ENCODE measurements around the gene LRP1.

GRCh38 chr12:57087010-57087690 is 41.1 kb upstream of the LRP1 start:
- peak; percentile 86 for TF ChIP-seq POLR2AphosphoS5 (IDR thresholded peaks at IDR 0.05)
- no peak for TF ChIP-seq CTCF (IDR thresholded peaks at IDR 0.05)

Measured in gastroesophageal sphincter (tissue), 3 donors.